Gastroesophageal sphincter (tissue), 4 donors: ENCODE data around the gene B4GALT2. TPM values are rescaled to one million over a fixed set of nuclear protein-coding genes. Genes with fewer than 3 reads are reported as not detected.
A peak's percentile ranks its signal among the peaks of the same experiment; 100 is the strongest.

ENCODE experiments used
- ATAC-seq: fragments of 150-250 bp; one replicate; pipeline ENCODE4 v1.9.1; 2016; ENCODE audit warnings: mild to moderate bottlenecking, moderate library complexity
- H3K27ac ChIP-seq, 4 donors: fragments of 200-600 bp; sonication (generic) in 3 of 4; 1 replicate in 3 of 4; 2 replicates in 1 of 4; pipeline ENCODE4 v1.5.1; 2016 to 2019
- H3K27me3 ChIP-seq: fragments of 200-600 bp; sonication (generic); one replicate; pipeline ENCODE4 v1.5.1; 2019
- H3K36me3 ChIP-seq, 2 donors: fragments of 200-600 bp; sonication (generic); one replicate each; pipeline ENCODE4 v1.5.1; 2019; ENCODE audit warnings: control low read depth in 1 of 2
- H3K4me1 ChIP-seq, 3 donors: fragments of 200-600 bp; sonication (generic); 1 replicate in 2 of 3; 2 replicates in 1 of 3; pipeline ENCODE4 v1.5.1; 2016 to 2019; ENCODE audit warnings: control low read depth in 2 of 3
- H3K4me3 ChIP-seq, 2 donors: fragments of 200-600 bp; sonication (generic); one replicate each; pipeline ENCODE4 v1.5.1; 2019; ENCODE audit warnings: mild to moderate bottlenecking in 1 of 2, moderate library complexity in 1 of 2
- H3K9me3 ChIP-seq, 3 donors: fragments of 200-600 bp; sonication (generic); one replicate each; pipeline ENCODE4 v1.5.1; 2017 to 2019; ENCODE audit warnings: control low read depth in 2 of 3
- CTCF ChIP-seq, 4 experiments: fragments of 200-600 bp in 2 of 4; fragments of 450-650 bp in 2 of 4; sonication (generic) in 1 of 4; IDR thresholded peaks; one replicate each; pipeline ENCODE4 v1.5.1; 2017 to 2019; ENCODE audit warnings: antibody characterized with exemption in 4 of 4, mild to moderate bottlenecking in 2 of 4, moderate library complexity in 2 of 4
- EP300 ChIP-seq: sonication (generic); formaldehyde crosslinking; IDR thresholded peaks from one replicate; pipeline ENCODE4 v1.6.1; 2017; ENCODE audit warnings: antibody characterized with exemption, mild to moderate bottlenecking
- POLR2A ChIP-seq, 2 donors: fragments of 450-650 bp; IDR thresholded peaks; one replicate each; pipeline ENCODE4 v1.6.1; 2017; ENCODE audit warnings: antibody characterized with exemption in 2 of 2, mild to moderate bottlenecking in 2 of 2, moderate library complexity in 1 of 2
- POLR2AphosphoS5 ChIP-seq: sonication (generic); formaldehyde crosslinking; IDR thresholded peaks from one replicate; pipeline ENCODE4 v1.6.1; 2017; ENCODE audit warnings: antibody characterized with exemption
- WGBS, 2 donors: methylation state at CpG; one replicate each; pipeline ENCODE4 v1.1.5; 2018; ENCODE audit warnings: low coverage in 1 of 2; 5-methylcytosine and 5-hydroxymethylcytosine counted together
- total RNA-seq, 4 donors: library from RNA; depleted of rRNA; stranded (reverse); fragments of >200 nt; gene quantifications; one replicate each; pipeline ENCODE4 v1.1.0, GENCODE V29; 2016

B4GALT2 gene
- total RNA-seq, 4 donors from 2014 or later: 34.4 to 129 (median 37.6) TPM

GRCh38 chr1:43971336-43971980 is 7.6 kb upstream of the B4GALT2 start:
- no peaks in the 10 kb centered on the region for H3K9me3 ChIP-seq
- no peak overlapping the region for H3K4me3 ChIP-seq
- WGBS, 2 donors: 88 to 100% methylated on average over 2 to 5 of the region's 17 CpGs
- H3K27me3 ChIP-seq: no peaks in the 10 kb centered on the region
- no peak overlapping the region for H3K27ac ChIP-seq
- no peak for TF ChIP-seq POLR2A (IDR thresholded peaks at IDR 0.05)
- no peak for TF ChIP-seq POLR2AphosphoS5
- TF ChIP-seq CTCF (IDR thresholded peaks at IDR 0.05): no peak
- TF ChIP-seq EP300: no peak
- peaks cover 0 to 42% (median 20%) of the 10 kb centered on the region in 3 donors for H3K4me1 ChIP-seq
- ATAC-seq: no peak
- H3K36me3 ChIP-seq: peaks cover 0 to 40% of the 10 kb centered on the region in 2 donors

- 42 to 44% methylated on average over 8 to 9 of the region's 9 CpGs for WGBS, 2 donors
- Histone ChIP-seq H3K9me3 (no peaks in the 10 kb centered on the region), H3K27ac (peak overlapping the region; percentile 75 to 92 (median 92)), H3K27me3 (no peaks in the 10 kb centered on the region), H3K4me1 (peaks cover 0 to 66% (median 36%) of the 10 kb centered on the region in 3 donors), H3K36me3 (peaks cover 0 to 46% of the 10 kb centered on the region in 2 donors), H3K4me3 (peak overlapping the region; percentile 60 to 70)
- TF ChIP-seq POLR2AphosphoS5 (no peak), EP300 (no peak), CTCF (IDR thresholded peaks at IDR 0.05) (no peak), POLR2A (IDR thresholded peaks at IDR 0.05) (no peak)
- ATAC-seq: no peak
Measured at GRCh38 chr1:43973981-43974442, 5.0 kb upstream of the B4GALT2 start.

GRCh38 chr1:43974443-43975248 is 4.4 kb upstream of the B4GALT2 start, which contains the start of gene ATP6V0B:
ATP6V0B (plus strand) TSS chr1:43974960; CDS start chr1:43975041, 81 bp downstream.
- TF ChIP-seq POLR2A (IDR thresholded peaks at IDR 0.05) (peak; percentile 94 to 96), CTCF (IDR thresholded peaks at IDR 0.05) (peak in 3 of 4 experiments; percentile 43 to 66 (median 63)), POLR2AphosphoS5 (peak; percentile 95), EP300 (no peak)
- Histone ChIP-seq H3K4me1 (peaks cover 0 to 65% (median 36%) of the 10 kb centered on the region in 3 donors), H3K9me3 (no peaks in the 10 kb centered on the region), H3K36me3 (peaks cover 0 to 46% of the 10 kb centered on the region in 2 donors), H3K27me3 (no peaks in the 10 kb centered on the region), H3K4me3 (peak within 1 kb of the TSS; percentile 60 to 70), H3K27ac (peak within 1 kb of the TSS; percentile 75 to 92 (median 92))
- ATAC-seq: peak; percentile 86
- WGBS, 2 donors: 0% methylated on average over 20 of the region's 93 CpGs; no CpG with 5 or more reads in 1 of the 2 donors

- peaks cover 4 to 68% (median 41%) of the 10 kb centered on the region in 3 donors for H3K4me1 ChIP-seq
- ATAC-seq: peak; percentile 9
Measured at GRCh38 chr1:43975249-43975961, 3.6 kb upstream of the B4GALT2 start.

More at GRCh38 chr1:43975249-43975961, 3.6 kb upstream of the B4GALT2 start:
- TF ChIP-seq EP300 (no peak), POLR2AphosphoS5 (no peak), CTCF (IDR thresholded peaks at IDR 0.05) (no peak), POLR2A (IDR thresholded peaks at IDR 0.05) (no peak)
- Histone ChIP-seq H3K9me3 (no peaks in the 10 kb centered on the region), H3K36me3 (peaks cover 0 to 46% of the 10 kb centered on the region in 2 donors), H3K27me3 (no peaks in the 10 kb centered on the region), H3K4me3 (peak overlapping the region; percentile 60 to 70), H3K27ac (peak overlapping the region; percentile 75 to 92 (median 92))
- 0 to 2% methylated on average over 14 to 16 of the region's 34 CpGs for WGBS, 2 donors
